ENCODE results near the gene ZKSCAN2. TPM values are rescaled to one million over a fixed set of nuclear protein-coding genes. Genes with fewer than 3 reads are reported as not detected.
A peak's percentile ranks its signal among the peaks of the same experiment; 100 is the strongest.

Gene ZKSCAN2
- total and polyA plus RNA-seq, 2 of the 4 experiments (the other 2 are of a cell fraction) = 1.6 to 3.8 TPM

GRCh38 chr16:25235991-25236390 lies 21.7 kb downstream of the ZKSCAN2 start:
- TF ChIP-seq USF2 (IDR thresholded peaks at IDR 0.05; ENCODE audit: low read depth, low read length) = no peak
- TF ChIP-seq MXI1 (IDR thresholded peaks at IDR 0.05; ENCODE audit: borderline replicate concordance, low read depth, low read length) = no peak
- no peak for TF ChIP-seq SMC3 (IDR thresholded peaks at IDR 0.05; ENCODE audit: low read depth, low read length)
- TF ChIP-seq MAFK (IDR thresholded peaks at IDR 0.05; ENCODE audit: low read depth, low read length) = no peak
- no peak for TF ChIP-seq FOS (IDR thresholded peaks at IDR 0.05; ENCODE audit: low read depth, low read length)
- no peak for TF ChIP-seq CEBPB (IDR thresholded peaks at IDR 0.05; ENCODE audit: low read depth, low read length)
- no peak for TF ChIP-seq NFE2L2 (IDR thresholded peaks at IDR 0.05; ENCODE audit: low read depth, low read length)
- no peak for TF ChIP-seq MAZ (IDR thresholded peaks at IDR 0.05; ENCODE audit: borderline replicate concordance, low read depth, low read length)
- TF ChIP-seq POLR2A (IDR thresholded peaks at IDR 0.05; ENCODE audit: low read depth, low read length) = no peak
- no peak for TF ChIP-seq BHLHE40 (IDR thresholded peaks at IDR 0.05; ENCODE audit: low read depth, low read length)
- TF ChIP-seq CHD1 (IDR thresholded peaks at IDR 0.05; ENCODE audit: low read depth, low read length) = no peak
- TF ChIP-seq RFX5 (IDR thresholded peaks at IDR 0.05; ENCODE audit: low read depth, low read length) = no peak
- TF ChIP-seq ELK1 (IDR thresholded peaks at IDR 0.05; ENCODE audit: borderline replicate concordance, low read depth, low read length) = no peak
- TF ChIP-seq CTCF (conservative IDR thresholded peaks at IDR 0.05; ENCODE audit: low read depth, low read length) = no peak

More at GRCh38 chr16:25235991-25236390, 21.7 kb downstream of the ZKSCAN2 start:
- no peak overlapping the region for H2AK9ac ChIP-seq (replicated peaks; ENCODE audit: low read depth, low read length, poor library complexity)
- CTCF ChIA-PET = interaction anchor here (1.2 to 2.8 kb wide), 2 partner anchors 10 to 1874 kb away, joined by 5 to 9 read pairs; no protein-coding TSS in a partner anchor
- no peak overlapping the region for H3K56ac ChIP-seq (ENCODE audit: extremely low read depth, insufficient read depth, low read length)
- intact Hi-C loops (cut with micrococcal nuclease) (no loop called here), in situ Hi-C loops (cut with MboI; ENCODE audit: low sequenced_read_pairs) (loop anchor here (25.0 kb wide), 1 partner anchor 699 kb away; the partner anchor contains the start of gene RBBP6), dilution Hi-C loops (cut with HindIII; ENCODE audit: low sequenced_read_pairs, unreplicated experiment) (no loop called here)
- H4K5ac ChIP-seq (ENCODE audit: low read depth, low read length) = no peak overlapping the region
- H3K4me1 ChIP-seq (ENCODE audit: control insufficient read depth, insufficient read depth, low read length) = no peaks in the 10 kb centered on the region
- H3K4ac ChIP-seq (ENCODE audit: low read depth, low read length) = no peak overlapping the region
- H2BK120ac ChIP-seq (ENCODE audit: low read depth, low read length) = no peak overlapping the region
- H2AFZ ChIP-seq (replicated peaks; ENCODE audit: low read length, poor library complexity) = peak overlapping the region; percentile 8
- peak; percentile 27 for DNase-seq
- no peak overlapping the region for H2BK15ac ChIP-seq (ENCODE audit: low read depth, low read length)
- no peak overlapping the region for H3K4me3 ChIP-seq (ENCODE audit: insufficient read depth, low read depth, low read length)
- ATAC-seq (ENCODE audit: low read depth) = peak; percentile 47
- no TSS peak for BruUV-seq (replicated peaks)
- no peak overlapping the region for H2BK5ac ChIP-seq (ENCODE audit: low read depth, low read length, poor library complexity, severe bottlenecking)
- POLR2A ChIA-PET (ENCODE audit: unreplicated experiment) = no interaction called here
- H3K18ac ChIP-seq (ENCODE audit: low read depth, low read length) = no peak overlapping the region
- H3K4me2 ChIP-seq (ENCODE audit: low read depth, low read length) = no peak overlapping the region
- no peak overlapping the region for H2BK20ac ChIP-seq (ENCODE audit: low read depth, low read length)
- H3K36me3 ChIP-seq (ENCODE audit: control insufficient read depth, insufficient read depth, low read length) = peaks cover 7% of the 10 kb centered on the region
- H3K79me1 ChIP-seq (ENCODE audit: low read depth in 1 of 2, low read length in 2 of 2) = no peaks in the 10 kb centered on the region
- no peak overlapping the region for H3K14ac ChIP-seq (replicated peaks; ENCODE audit: low read depth, low read length)
- H3K27ac ChIP-seq (ENCODE audit: insufficient read depth, low read length) = no peak overlapping the region
- H3K9me3 ChIP-seq (ENCODE audit: control insufficient read depth, insufficient read depth, low read length) = no peaks in the 10 kb centered on the region
- H3K23ac ChIP-seq (ENCODE audit: low read depth, low read length) = no peak overlapping the region
- peaks cover 3% of the 10 kb centered on the region for H3K27me3 ChIP-seq (ENCODE audit: control insufficient read depth, insufficient read depth, low read length)
- H4K8ac ChIP-seq (ENCODE audit: low read depth in 2 of 2, low read length in 2 of 2) = no peak overlapping the region
- H3K9ac ChIP-seq (ENCODE audit: low read depth, low read length) = no peak overlapping the region
- no peaks in the 10 kb centered on the region for H4K20me1 ChIP-seq (ENCODE audit: insufficient read depth, low read length)
- WGBS, 2 experiments (ENCODE audit: extremely low coverage in 2 of 2, insufficient read length in 1 of 2) = no CpG with 5 or more reads among the region's 3 CpGs
- H3K9me1 ChIP-seq (ENCODE audit: insufficient read depth, low read length) = peaks cover 2% of the 10 kb centered on the region; the same call in 1 of the 2 replicates
- H2AK5ac ChIP-seq (ENCODE audit: low read depth, low read length) = no peak overlapping the region
- H4K91ac ChIP-seq (ENCODE audit: insufficient read depth, low read depth, low read length) = no peak overlapping the region

Measured in IMR-90 (cell line).